KMS-11 (cell line): ENCODE data around the gene HOXD8.
A peak's percentile ranks its signal among the peaks of the same experiment; 100 is the strongest.

Experiments
- H2AFZ ChIP-seq: fragments of 200-600 bp; sonication (generic); 2 replicates; pipeline ENCODE4 v1.6.1; 2016; ENCODE audit warnings: antibody characterized with exemption, mixed run types, low read depth
- H3K27ac ChIP-seq: fragments of 200-600 bp; sonication (generic); 2 replicates; pipeline ENCODE4 v1.6.1; 2016; ENCODE audit warnings: mild to moderate bottlenecking, mixed run types
- H3K27me3 ChIP-seq: fragments of 200-600 bp; sonication (generic); 2 replicates; pipeline ENCODE4 v1.6.1; 2017; ENCODE audit warnings: mild to moderate bottlenecking, low read depth, mixed run types, moderate library complexity; ENCODE audit not compliant: insufficient read depth
- H3K36me3 ChIP-seq: fragments of 200-600 bp; sonication (generic); 2 replicates; pipeline ENCODE4 v1.6.1; 2017; ENCODE audit warnings: mild to moderate bottlenecking, mixed run types; ENCODE audit not compliant: insufficient read depth
- H3K4me1 ChIP-seq: fragments of 200-600 bp; sonication (generic); 2 replicates; pipeline ENCODE4 v1.6.1; 2016; ENCODE audit warnings: mild to moderate bottlenecking, low read depth, mixed run types; ENCODE audit not compliant: poor library complexity, severe bottlenecking
- H3K4me2 ChIP-seq: fragments of 200-600 bp; sonication (generic); 2 replicates; pipeline ENCODE4 v1.7.0; 2016; ENCODE audit warnings: mild to moderate bottlenecking, mixed run types
- H3K4me3 ChIP-seq: fragments of 200-600 bp; sonication (generic); IDR thresholded peaks from 2 replicates; pipeline ENCODE4 v1.6.1; 2017; ENCODE audit warnings: low read depth, low read length, mixed read lengths; ENCODE audit not compliant: insufficient read depth
- H3K79me2 ChIP-seq: fragments of 200-600 bp; sonication (generic); 2 replicates; pipeline ENCODE4 v1.6.1; 2016; ENCODE audit warnings: low read depth, mixed run types; ENCODE audit not compliant: insufficient read depth
- H3K9ac ChIP-seq: fragments of 200-600 bp; sonication (generic); 2 replicates; pipeline ENCODE4 v1.6.1; 2016; ENCODE audit warnings: mild to moderate bottlenecking, mixed run types
- H4K20me1 ChIP-seq: fragments of 200-600 bp; sonication (generic); 2 replicates; pipeline ENCODE4 v1.6.1; 2016; ENCODE audit warnings: mild to moderate bottlenecking, mixed run types; ENCODE audit not compliant: insufficient read depth
- TF ChIP-seq, protein P1 (sequence below): fragments of 200-600 bp; sonication (generic); conservative IDR thresholded peaks from 2 replicates; pipeline ENCODE4 v1.6.1; 2017; ENCODE audit warnings: low read depth, mild to moderate bottlenecking, antibody characterized with exemption, low read length, moderate library complexity, mixed read lengths

Gene HOXD8

DNA sequence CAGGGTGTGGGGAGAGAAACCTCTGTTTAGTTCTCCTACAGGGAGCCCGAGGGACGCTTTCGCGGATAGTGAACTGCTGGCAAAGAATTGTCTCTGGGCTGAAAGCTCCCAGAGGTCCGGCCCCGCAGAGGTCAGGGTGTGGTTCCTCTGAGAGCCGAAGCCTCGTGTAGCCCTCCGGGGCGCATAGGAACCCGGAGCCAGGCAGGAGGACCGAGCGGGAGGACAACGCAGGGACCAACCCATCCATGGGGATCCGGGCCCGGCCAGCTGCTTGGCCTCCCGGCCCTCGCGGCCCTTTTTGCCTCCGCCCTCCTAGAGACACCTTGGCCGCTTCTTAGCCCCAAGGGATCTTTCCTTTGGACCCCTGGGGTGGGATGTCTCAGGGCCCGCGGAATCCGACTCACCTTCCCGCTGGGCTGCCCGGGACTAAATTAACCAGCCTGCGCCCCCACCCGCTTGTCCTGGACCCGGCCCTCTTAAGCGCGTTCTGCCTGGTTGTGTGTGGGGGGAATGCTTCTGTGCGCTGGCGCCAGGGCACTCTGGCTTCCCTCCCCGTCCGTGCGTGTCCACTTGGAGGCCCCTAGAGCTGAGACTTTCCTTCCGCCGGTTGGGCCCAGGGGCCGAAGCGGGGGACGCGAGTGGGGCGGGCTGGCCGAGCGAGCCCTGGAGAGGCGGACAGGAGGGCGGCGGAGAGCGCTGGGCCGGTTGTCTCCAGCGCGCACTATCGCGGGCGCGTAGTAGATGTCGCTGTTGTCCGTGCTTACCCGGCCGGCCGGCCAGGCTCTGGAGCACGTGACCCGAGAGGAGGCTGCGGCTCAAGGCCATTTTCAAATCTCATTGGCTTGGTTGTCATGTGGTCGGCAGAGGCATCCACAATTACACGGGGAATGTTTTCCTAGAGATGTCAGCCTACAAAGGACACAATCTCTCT lies 13.4 kb upstream of the HOXD8 start, which contains the start of gene HOXD10:
TSS of gene HOXD10 (plus strand) at position 896 of the 931 bp plus-strand sequence. CDS start 56 bp downstream, outside the sequence.
- no peak within 1 kb of the TSS for H3K4me3 ChIP-seq
- H3K27ac ChIP-seq: no peak within 1 kb of the TSS
- no peaks in the 10 kb centered on the region for H3K4me1 ChIP-seq
- H3K79me2 ChIP-seq: no peaks in the 10 kb centered on the region
- no peak within 1 kb of the TSS for H2AFZ ChIP-seq
- H4K20me1 ChIP-seq: no peaks in the 10 kb centered on the region
- H3K27me3 ChIP-seq: no peaks in the 10 kb centered on the region
- no peak within 1 kb of the TSS for H3K4me2 ChIP-seq
- H3K9ac ChIP-seq: no peak within 1 kb of the TSS
- TF ChIP-seq, protein P1, sequence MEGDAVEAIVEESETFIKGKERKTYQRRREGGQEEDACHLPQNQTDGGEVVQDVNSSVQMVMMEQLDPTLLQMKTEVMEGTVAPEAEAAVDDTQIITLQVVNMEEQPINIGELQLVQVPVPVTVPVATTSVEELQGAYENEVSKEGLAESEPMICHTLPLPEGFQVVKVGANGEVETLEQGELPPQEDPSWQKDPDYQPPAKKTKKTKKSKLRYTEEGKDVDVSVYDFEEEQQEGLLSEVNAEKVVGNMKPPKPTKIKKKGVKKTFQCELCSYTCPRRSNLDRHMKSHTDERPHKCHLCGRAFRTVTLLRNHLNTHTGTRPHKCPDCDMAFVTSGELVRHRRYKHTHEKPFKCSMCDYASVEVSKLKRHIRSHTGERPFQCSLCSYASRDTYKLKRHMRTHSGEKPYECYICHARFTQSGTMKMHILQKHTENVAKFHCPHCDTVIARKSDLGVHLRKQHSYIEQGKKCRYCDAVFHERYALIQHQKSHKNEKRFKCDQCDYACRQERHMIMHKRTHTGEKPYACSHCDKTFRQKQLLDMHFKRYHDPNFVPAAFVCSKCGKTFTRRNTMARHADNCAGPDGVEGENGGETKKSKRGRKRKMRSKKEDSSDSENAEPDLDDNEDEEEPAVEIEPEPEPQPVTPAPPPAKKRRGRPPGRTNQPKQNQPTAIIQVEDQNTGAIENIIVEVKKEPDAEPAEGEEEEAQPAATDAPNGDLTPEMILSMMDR: no peak
- H3K36me3 ChIP-seq: no peaks in the 10 kb centered on the region

DNA sequence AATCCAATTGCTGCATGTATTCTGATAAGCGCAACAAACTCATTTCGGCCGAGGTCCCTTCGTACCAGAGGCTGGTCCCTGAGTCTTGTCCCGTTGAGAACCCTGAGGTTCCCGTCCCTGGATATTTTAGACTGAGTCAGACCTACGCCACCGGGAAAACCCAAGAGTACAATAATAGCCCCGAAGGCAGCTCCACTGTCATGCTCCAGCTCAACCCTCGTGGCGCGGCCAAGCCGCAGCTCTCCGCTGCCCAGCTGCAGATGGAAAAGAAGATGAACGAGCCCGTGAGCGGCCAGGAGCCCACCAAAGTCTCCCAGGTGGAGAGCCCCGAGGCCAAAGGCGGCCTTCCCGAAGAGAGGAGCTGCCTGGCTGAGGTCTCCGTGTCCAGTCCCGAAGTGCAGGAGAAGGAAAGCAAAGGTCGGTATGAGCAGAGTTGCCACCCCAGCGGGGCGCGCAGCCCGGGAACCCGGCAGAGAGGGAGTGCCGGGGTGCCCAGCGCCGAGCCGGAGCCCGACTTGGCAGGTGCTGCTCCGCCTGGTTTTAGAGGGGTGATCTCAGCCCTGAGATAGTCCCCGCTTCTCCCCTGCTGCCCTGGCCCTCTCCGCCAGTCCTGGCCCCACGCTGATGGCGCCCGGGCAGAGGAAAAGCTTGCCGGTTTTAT lies 12.2 kb upstream of the HOXD8 start:
- TF ChIP-seq, protein P1: no peak
- no peak overlapping the region for H3K9ac ChIP-seq
- H3K4me3 ChIP-seq: no peak overlapping the region
- H3K27me3 ChIP-seq: no peaks in the 10 kb centered on the region
- no peaks in the 10 kb centered on the region for H4K20me1 ChIP-seq
- H2AFZ ChIP-seq: no peak overlapping the region
- no peak overlapping the region for H3K4me2 ChIP-seq
- no peaks in the 10 kb centered on the region for H3K4me1 ChIP-seq
- no peaks in the 10 kb centered on the region for H3K79me2 ChIP-seq
- H3K27ac ChIP-seq: no peak overlapping the region
- H3K36me3 ChIP-seq: no peaks in the 10 kb centered on the region

DNA sequence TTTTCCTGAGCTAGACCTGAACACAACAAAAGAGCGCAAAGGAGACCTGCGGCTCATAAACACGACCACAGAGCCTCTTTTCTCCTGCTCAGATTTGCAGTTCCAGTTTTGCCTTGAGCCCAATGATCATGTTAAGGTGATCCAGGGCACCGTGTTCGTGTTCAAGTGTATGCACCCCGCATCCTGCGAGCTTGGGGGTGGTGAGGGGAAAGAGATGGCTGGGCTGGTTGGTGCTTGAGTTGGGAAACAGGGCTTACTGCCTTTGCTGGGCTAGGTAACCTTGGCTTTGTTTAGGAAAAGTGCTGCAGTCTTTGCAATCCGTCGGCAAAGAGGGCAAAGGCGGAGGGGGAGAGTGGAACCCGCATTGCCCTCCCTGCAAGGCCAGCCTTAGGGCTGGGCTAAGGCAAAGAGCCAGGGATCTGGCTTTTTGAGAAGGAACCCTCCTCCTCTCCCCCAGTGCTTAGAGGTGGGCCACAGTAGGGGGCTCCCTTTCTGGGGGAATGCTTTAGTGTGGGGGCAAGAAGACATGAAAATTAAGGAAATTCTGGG lies 11.6 kb upstream of the HOXD8 start:
- H3K27me3 ChIP-seq: no peaks in the 10 kb centered on the region
- H3K4me2 ChIP-seq: no peak overlapping the region
- H4K20me1 ChIP-seq: no peaks in the 10 kb centered on the region
- no peak overlapping the region for H3K4me3 ChIP-seq
- H3K4me1 ChIP-seq: no peaks in the 10 kb centered on the region
- no peaks in the 10 kb centered on the region for H3K36me3 ChIP-seq
- TF ChIP-seq, protein P1: no peak
- no peaks in the 10 kb centered on the region for H3K79me2 ChIP-seq
- H3K27ac ChIP-seq: no peak overlapping the region
- no peak overlapping the region for H3K9ac ChIP-seq
- peak overlapping the region; percentile 31; the same call in 1 of the 2 replicates for H2AFZ ChIP-seq

DNA sequence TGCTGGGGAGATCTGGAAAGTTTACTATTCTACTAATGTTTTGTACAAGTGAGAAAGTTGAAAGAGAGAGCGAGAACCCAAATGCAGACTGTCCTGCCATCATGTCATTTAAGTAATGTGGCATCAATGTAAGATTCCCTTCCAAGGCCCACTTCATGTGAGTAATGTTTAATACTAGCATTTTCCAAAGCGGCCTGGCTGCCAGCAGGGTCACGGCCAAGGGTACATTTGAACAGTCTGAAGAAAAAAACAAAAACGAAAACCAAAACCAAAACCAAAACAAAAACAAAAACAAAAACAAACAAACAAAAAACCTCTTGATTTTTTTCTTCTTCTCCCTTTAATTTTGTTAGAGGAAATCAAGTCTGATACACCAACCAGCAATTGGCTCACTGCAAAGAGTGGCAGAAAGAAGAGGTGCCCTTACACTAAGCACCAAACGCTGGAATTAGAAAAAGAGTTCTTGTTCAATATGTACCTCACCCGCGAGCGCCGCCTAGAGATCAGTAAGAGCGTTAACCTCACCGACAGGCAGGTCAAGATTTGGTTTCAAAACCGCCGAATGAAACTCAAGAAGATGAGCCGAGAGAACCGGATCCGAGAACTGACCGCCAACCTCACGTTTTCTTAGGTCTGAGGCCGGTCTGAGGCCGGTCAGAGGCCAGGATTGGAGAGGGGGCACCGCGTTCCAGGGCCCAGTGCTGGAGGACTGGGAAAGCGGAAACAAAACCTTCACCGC lies 10.7 kb upstream of the HOXD8 start:
- TF ChIP-seq, protein P1: peak; percentile 62
- H3K4me2 ChIP-seq: peak overlapping the region; percentile 36; the same call in 1 of the 2 replicates
- no peak overlapping the region for H3K4me3 ChIP-seq
- peak overlapping the region; percentile 31 for H2AFZ ChIP-seq
- no peaks in the 10 kb centered on the region for H3K4me1 ChIP-seq
- H3K27me3 ChIP-seq: no peaks in the 10 kb centered on the region
- H3K9ac ChIP-seq: no peak overlapping the region
- no peaks in the 10 kb centered on the region for H3K79me2 ChIP-seq
- H4K20me1 ChIP-seq: no peaks in the 10 kb centered on the region
- H3K36me3 ChIP-seq: no peaks in the 10 kb centered on the region
- H3K27ac ChIP-seq: no peak overlapping the region
